SK-N-SH (cell line): ENCODE data around the gene MUC20. TPM values are rescaled to one million over a fixed set of nuclear protein-coding genes. Genes with fewer than 3 reads are reported as not detected.

Experiments
- CTCF ChIA-PET: fragments of 300-600, 350-600 bp; formaldehyde crosslinking; extraction: SDS; loops from one replicate; lab custom pipeline; 2021; lab: Yijun Ruan, JAX
- POLR2A ChIA-PET: fragments of 350-600 bp; sonication (Branson Sonifier 250); formaldehyde crosslinking; extraction: SDS; loops from one replicate; lab custom pipeline; 2020; ENCODE audit warnings: antibody characterized with exemption, inconsistent platforms; lab: Yijun Ruan, JAX
- DNase-seq: peaks from one replicate; pipeline ENCODE4 v3.0.0; 2012
- H2AFZ ChIP-seq: fragments of 200-600 bp; sonication (generic); 2 replicates; pipeline ENCODE4 v1.8.1; 2016; ENCODE audit warnings: antibody characterized with exemption, mild to moderate bottlenecking, low read depth
- H3F3A ChIP-seq: fragments of 200-600 bp; sonication (generic); replicated peaks from 2 replicates; pipeline ENCODE3; 2016; ENCODE audit warnings: antibody characterized with exemption, mild to moderate bottlenecking; ENCODE audit not compliant: insufficient read depth
- H3K27ac ChIP-seq, 2 experiments: fragments of 200-500 bp in 1 of 2; fragments of 200-600 bp in 1 of 2; sonication (Bioruptor generic) in 1 of 2; sonication (generic), shearing (Covaris generic) in 1 of 2; 2 replicates each; pipeline versions ENCODE4 v1.5.1 to v1.6.1; 2014 to 2016; ENCODE audit warnings: low read depth in 2 of 2, inconsistent platforms in 1 of 2, low read length in 1 of 2, mild to moderate bottlenecking in 1 of 2, mixed read lengths in 1 of 2
- H3K27me3 ChIP-seq: fragments of 200-600 bp; sonication (generic), shearing (Covaris generic); 2 replicates; pipeline ENCODE4 v1.6.1; 2016; ENCODE audit warnings: mixed run types; ENCODE audit not compliant: insufficient read depth
- H3K36me3 ChIP-seq, 2 experiments: fragments of 200-500 bp in 1 of 2; fragments of 200-600 bp in 1 of 2; sonication (Bioruptor generic) in 1 of 2; sonication (generic) in 1 of 2; replicated peaks in 1 of 2; 2 replicates each; pipeline versions ENCODE3 to v1.5.1; 2014 to 2016; ENCODE audit warnings: low read length in 1 of 2, mild to moderate bottlenecking in 1 of 2; ENCODE audit not compliant: insufficient read depth in 2 of 2, control insufficient read depth in 1 of 2
- H3K4me1 ChIP-seq, 2 experiments: fragments of 200-500 bp in 1 of 2; fragments of 200-600 bp in 1 of 2; sonication (Bioruptor generic) in 1 of 2; sonication (generic), shearing (Covaris generic) in 1 of 2; 2 replicates each; pipeline versions ENCODE4 v1.5.1 to v1.6.1; 2014 to 2016; ENCODE audit warnings: low read depth in 1 of 2, low read length in 1 of 2, mixed run types in 1 of 2; ENCODE audit not compliant: insufficient read depth in 2 of 2, control insufficient read depth in 1 of 2
- H3K4me2 ChIP-seq: fragments of 200-600 bp; sonication (generic), shearing (Covaris generic); 2 replicates; pipeline ENCODE4 v1.6.1; 2017; ENCODE audit warnings: mixed run types
- H3K4me3 ChIP-seq, 2 experiments: fragments of 200-500 bp in 1 of 2; fragments of 200-600 bp in 1 of 2; sonication (Bioruptor generic) in 1 of 2; sonication (generic), shearing (Covaris generic) in 1 of 2; 2 replicates each; pipeline versions ENCODE4 v1.5.1 to v1.8.1; 2014 to 2016; ENCODE audit warnings: low read depth in 2 of 2, inconsistent platforms in 1 of 2, low read length in 1 of 2, mild to moderate bottlenecking in 1 of 2, mixed read lengths in 1 of 2, moderate library complexity in 1 of 2
- H3K79me2 ChIP-seq: fragments of 200-600 bp; sonication (generic); 2 replicates; pipeline ENCODE4 v1.8.1; 2017; ENCODE audit warnings: mild to moderate bottlenecking; ENCODE audit not compliant: insufficient read depth
- H3K9ac ChIP-seq: fragments of 200-600 bp; sonication (generic); 2 replicates; pipeline ENCODE4 v1.6.1; 2017; ENCODE audit warnings: mixed run types
- H3K9me2 ChIP-seq: fragments of 200-600 bp; sonication (generic); 2 replicates; pipeline ENCODE4 v1.6.1; 2017; ENCODE audit warnings: mixed run types
- H3K9me3 ChIP-seq: fragments of 200-600 bp; sonication (generic); 2 replicates; pipeline ENCODE4 v1.6.1; 2017; ENCODE audit warnings: mixed run types, mild to moderate bottlenecking, moderate library complexity
- H4K20me1 ChIP-seq: fragments of 200-600 bp; sonication (generic); 2 replicates; pipeline ENCODE4 v1.6.1; 2017; ENCODE audit warnings: mild to moderate bottlenecking, mixed run types; ENCODE audit not compliant: insufficient read depth
- EP300 ChIP-seq, 2 experiments: IDR thresholded peaks; 2 replicates each; pipeline versions ENCODE4 v1.4.0 to v1.6.1; 2012; ENCODE audit warnings: borderline replicate concordance in 1 of 2, low read depth in 1 of 2, low read length in 1 of 2
- EZH2phosphoT487 ChIP-seq: fragments of 200-600 bp; sonication (generic); IDR thresholded peaks from 2 replicates; pipeline ENCODE4 v1.6.1; 2017; ENCODE audit warnings: low read depth, mixed run types, mild to moderate bottlenecking, antibody characterized with exemption, moderate library complexity, borderline replicate concordance
- FOSL2 ChIP-seq: IDR thresholded peaks from 2 replicates; pipeline ENCODE4 v1.4.0; 2012; ENCODE audit warnings: low read depth, mild to moderate bottlenecking, moderate library complexity, borderline replicate concordance
- FOXJ3 ChIP-seq: sonication (generic); formaldehyde crosslinking; IDR thresholded peaks from 2 replicates; pipeline ENCODE4 v1.5.1; 2020; ENCODE audit warnings: mild to moderate bottlenecking, missing genetic modification reagents
- GABPA ChIP-seq: IDR thresholded peaks from 2 replicates; pipeline ENCODE4 v1.4.0; 2012; ENCODE audit warnings: low read depth, mild to moderate bottlenecking
- GATA2 ChIP-seq: sonication (generic); formaldehyde crosslinking; IDR thresholded peaks from 2 replicates; pipeline ENCODE4 v1.5.0; 2020; ENCODE audit warnings: mild to moderate bottlenecking, missing genetic modification reagents
- JUND ChIP-seq: IDR thresholded peaks from 2 replicates; pipeline ENCODE4 v1.4.0; 2012
- MEF2A ChIP-seq: IDR thresholded peaks from 2 replicates; pipeline ENCODE4 v1.4.0; 2012; ENCODE audit warnings: low read depth, borderline replicate concordance
- MXI1 ChIP-seq: IDR thresholded peaks from 2 replicates; pipeline ENCODE4 v1.6.1; 2012; ENCODE audit warnings: mild to moderate bottlenecking, low read depth, low read length, improper control_type of control experiment
- NFIC ChIP-seq: IDR thresholded peaks from 2 replicates; pipeline ENCODE4 v1.4.0; 2012; ENCODE audit warnings: borderline replicate concordance
- NRF1 ChIP-seq: IDR thresholded peaks from 2 replicates; pipeline ENCODE4 v1.6.1; 2012; ENCODE audit warnings: low read depth, mild to moderate bottlenecking, low read length
- POLR2AphosphoS5 ChIP-seq: IDR thresholded peaks from 2 replicates; pipeline ENCODE4 v1.6.1; 2012; ENCODE audit warnings: low read depth, low read length
- RAD21 ChIP-seq: IDR thresholded peaks from 2 replicates; pipeline ENCODE4 v1.6.1; 2012; ENCODE audit warnings: mild to moderate bottlenecking, low read length
- RCOR1 ChIP-seq: fragments of 150-350 bp; IDR thresholded peaks from 2 replicates; pipeline ENCODE4 v1.6.1; 2017; ENCODE audit warnings: antibody characterized with exemption, low read length
- RFX5 ChIP-seq: IDR thresholded peaks from 2 replicates; pipeline ENCODE4 v1.6.1; 2012; ENCODE audit warnings: mild to moderate bottlenecking, improper control_type of control experiment, low read length
- RXRA ChIP-seq: IDR thresholded peaks from 2 replicates; pipeline ENCODE4 v1.4.0; 2012; ENCODE audit warnings: low read depth, mild to moderate bottlenecking, borderline replicate concordance
- SMC3 ChIP-seq: IDR thresholded peaks from 2 replicates; pipeline ENCODE4 v1.6.1; 2012; ENCODE audit warnings: low read depth, low read length, improper control_type of control experiment
- TCF12 ChIP-seq: IDR thresholded peaks from 2 replicates; pipeline ENCODE4 v1.4.0; 2012
- TEAD4 ChIP-seq: IDR thresholded peaks from 2 replicates; pipeline ENCODE4 v1.4.0; 2012; ENCODE audit warnings: mild to moderate bottlenecking, borderline replicate concordance; ENCODE audit not compliant: insufficient read depth
- YY1 ChIP-seq: IDR thresholded peaks from 2 replicates; pipeline ENCODE4 v1.4.0; 2012; ENCODE audit warnings: low read depth, mild to moderate bottlenecking
- WGBS: methylation state at CpG from one replicate; pipeline ENCODE4 v1.1.6; 2017; ENCODE audit warnings: low lambda C conversion rate; 5-methylcytosine and 5-hydroxymethylcytosine counted together
- polyA plus RNA-seq, 3 experiments: library from polyadenylated mRNA; depleted of rRNA; stranded (reverse); fragments of >200 nt; gene quantifications; 2 replicates each; pipeline ENCODE4 v1.2.3, GENCODE V29; 2012
- TF ChIP-seq, protein P1 (sequence below): fragments of 150-350 bp; IDR thresholded peaks from 2 replicates; pipeline ENCODE4 v1.6.1; 2016; ENCODE audit warnings: mild to moderate bottlenecking, low read depth, low read length
- TF ChIP-seq, protein P2 (sequence below): fragments of 150-350 bp; IDR thresholded peaks from 2 replicates; pipeline ENCODE4 v1.6.1; 2017; ENCODE audit warnings: antibody characterized with exemption, low read length, low read depth, borderline replicate concordance
- TF ChIP-seq, protein P3 (sequence below): IDR thresholded peaks from 2 replicates; pipeline ENCODE4; 2012

The MUC20 gene
- polyA plus RNA-seq, 1 of the 3 experiments (the other 2 are of a cell fraction): 0.31 TPM

DNA sequence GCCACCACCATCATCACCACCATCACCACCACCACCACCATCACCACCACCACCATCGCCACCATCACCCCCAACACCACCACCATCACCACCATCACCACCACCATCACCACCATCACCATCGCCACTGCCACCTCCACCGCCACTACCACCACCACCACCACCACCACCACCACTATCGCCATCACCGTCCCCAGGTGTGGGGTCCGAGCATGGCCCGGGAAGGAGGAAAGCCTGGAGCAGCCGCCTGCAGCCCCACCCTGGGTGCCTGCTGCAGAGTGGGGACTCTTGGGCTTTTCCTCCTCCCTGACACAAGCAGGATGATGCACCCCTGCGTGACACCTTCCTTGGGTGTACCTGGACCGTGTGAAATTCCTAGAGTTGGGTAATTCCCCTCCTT lies 47.0 kb downstream of the MUC20 start:
- Histone ChIP-seq H4K20me1 (no peaks in the 10 kb centered on the region), H3K9me3 (no peaks in the 10 kb centered on the region), H3K9me2 (no peaks in the 10 kb centered on the region), H3K4me3 (no peak overlapping the region), H3K27me3 (no peaks in the 10 kb centered on the region), H3K4me1 (no peaks in the 10 kb centered on the region), H3K36me3 (no peaks in the 10 kb centered on the region), H3F3A (no peaks in the 10 kb centered on the region), H3K4me2 (no peak overlapping the region), H3K9ac (no peak overlapping the region), H3K27ac (no peak overlapping the region), H2AFZ (no peak overlapping the region), H3K79me2 (no peaks in the 10 kb centered on the region)
- ChIA-PET POLR2A (no interaction called here), CTCF (no interaction called here)
- no peak for DNase-seq
- 67% methylated on average over 10 of the region's 10 CpGs for WGBS
- TF ChIP-seq RFX5: no peak
- no peak for TF ChIP-seq SMC3
- TF ChIP-seq GABPA: no peak
- TF ChIP-seq RAD21: no peak
- no peak for TF ChIP-seq TCF12
- no peak for TF ChIP-seq RCOR1
- no peak for TF ChIP-seq EZH2phosphoT487
- no peak for TF ChIP-seq YY1
- TF ChIP-seq, protein P1, sequence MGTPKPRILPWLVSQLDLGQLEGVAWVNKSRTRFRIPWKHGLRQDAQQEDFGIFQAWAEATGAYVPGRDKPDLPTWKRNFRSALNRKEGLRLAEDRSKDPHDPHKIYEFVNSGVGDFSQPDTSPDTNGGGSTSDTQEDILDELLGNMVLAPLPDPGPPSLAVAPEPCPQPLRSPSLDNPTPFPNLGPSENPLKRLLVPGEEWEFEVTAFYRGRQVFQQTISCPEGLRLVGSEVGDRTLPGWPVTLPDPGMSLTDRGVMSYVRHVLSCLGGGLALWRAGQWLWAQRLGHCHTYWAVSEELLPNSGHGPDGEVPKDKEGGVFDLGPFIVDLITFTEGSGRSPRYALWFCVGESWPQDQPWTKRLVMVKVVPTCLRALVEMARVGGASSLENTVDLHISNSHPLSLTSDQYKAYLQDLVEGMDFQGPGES: no peak
- TF ChIP-seq JUND: no peak
- TF ChIP-seq FOSL2: no peak
- no peak for TF ChIP-seq FOXJ3
- no peak for TF ChIP-seq TEAD4
- no peak for TF ChIP-seq MXI1
- TF ChIP-seq NFIC: no peak
- TF ChIP-seq MEF2A: no peak

DNA sequence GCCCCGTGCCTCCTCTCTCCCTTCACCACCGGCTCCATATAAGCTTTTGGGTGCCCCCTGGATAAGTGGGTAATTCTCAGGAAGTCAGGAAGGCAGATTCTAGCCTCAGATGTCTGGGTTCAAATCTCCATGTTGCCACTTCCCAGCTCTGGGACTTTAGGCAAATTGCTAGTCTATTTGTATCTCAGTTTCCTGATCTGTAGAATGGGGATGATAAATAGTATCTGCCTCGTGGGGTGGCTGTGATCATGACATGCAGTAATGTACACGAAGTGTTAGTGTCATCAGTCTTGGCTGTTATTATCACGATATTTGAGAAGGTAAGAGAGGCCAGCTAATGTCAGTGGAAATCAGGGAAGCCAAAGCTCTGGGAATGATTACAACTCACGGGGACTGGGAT lies 47.6 kb downstream of the MUC20 start:
- Histone ChIP-seq H3F3A (no peaks in the 10 kb centered on the region), H3K36me3 (no peaks in the 10 kb centered on the region), H4K20me1 (no peaks in the 10 kb centered on the region), H3K9me3 (no peaks in the 10 kb centered on the region), H3K4me3 (no peak overlapping the region), H3K79me2 (no peaks in the 10 kb centered on the region), H3K4me2 (no peak overlapping the region), H3K9ac (no peak overlapping the region), H3K9me2 (no peaks in the 10 kb centered on the region), H2AFZ (no peak overlapping the region), H3K4me1 (no peaks in the 10 kb centered on the region), H3K27me3 (no peaks in the 10 kb centered on the region), H3K27ac (no peak overlapping the region)
- ChIA-PET POLR2A (no interaction called here), CTCF (no interaction called here)
- TF ChIP-seq MEF2A (no peak), NRF1 (no peak), POLR2AphosphoS5 (no peak), RXRA (no peak), SMC3 (no peak), RCOR1 (no peak), FOSL2 (no peak), GATA2 (CRISPR knock-in tag) (no peak), RAD21 (no peak), EP300 (IDR thresholded peaks at IDR 0.05; ENCODE audit: borderline replicate concordance in 1 of 2, low read depth in 1 of 2, low read length in 1 of 2) (no peak), EZH2phosphoT487 (no peak), TEAD4 (no peak), FOXJ3 (no peak)
- TF ChIP-seq, protein P1: no peak
- TF ChIP-seq, protein P2, sequence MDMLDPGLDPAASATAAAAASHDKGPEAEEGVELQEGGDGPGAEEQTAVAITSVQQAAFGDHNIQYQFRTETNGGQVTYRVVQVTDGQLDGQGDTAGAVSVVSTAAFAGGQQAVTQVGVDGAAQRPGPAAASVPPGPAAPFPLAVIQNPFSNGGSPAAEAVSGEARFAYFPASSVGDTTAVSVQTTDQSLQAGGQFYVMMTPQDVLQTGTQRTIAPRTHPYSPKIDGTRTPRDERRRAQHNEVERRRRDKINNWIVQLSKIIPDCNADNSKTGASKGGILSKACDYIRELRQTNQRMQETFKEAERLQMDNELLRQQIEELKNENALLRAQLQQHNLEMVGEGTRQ: no peak
- TF ChIP-seq, protein P3, sequence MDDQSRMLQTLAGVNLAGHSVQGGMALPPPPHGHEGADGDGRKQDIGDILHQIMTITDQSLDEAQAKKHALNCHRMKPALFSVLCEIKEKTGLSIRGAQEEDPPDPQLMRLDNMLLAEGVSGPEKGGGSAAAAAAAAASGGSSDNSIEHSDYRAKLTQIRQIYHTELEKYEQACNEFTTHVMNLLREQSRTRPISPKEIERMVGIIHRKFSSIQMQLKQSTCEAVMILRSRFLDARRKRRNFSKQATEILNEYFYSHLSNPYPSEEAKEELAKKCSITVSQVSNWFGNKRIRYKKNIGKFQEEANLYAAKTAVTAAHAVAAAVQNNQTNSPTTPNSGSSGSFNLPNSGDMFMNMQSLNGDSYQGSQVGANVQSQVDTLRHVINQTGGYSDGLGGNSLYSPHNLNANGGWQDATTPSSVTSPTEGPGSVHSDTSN: no peak
- WGBS: 24% methylated on average over 6 of the region's 6 CpGs
- DNase-seq: no peak
